HG03045 (cell line): ENCODE measurements around the gene RASA1.

Experiments used
- ATAC-seq: cut with Tn5 transposase; IDR thresholded peaks from one replicate; pipeline ENCODE4 v1.9.1; 2021; ENCODE audit warnings: mild to moderate bottlenecking, moderate library complexity; ENCODE audit not compliant: unreplicated experiment

Gene RASA1

DNA sequence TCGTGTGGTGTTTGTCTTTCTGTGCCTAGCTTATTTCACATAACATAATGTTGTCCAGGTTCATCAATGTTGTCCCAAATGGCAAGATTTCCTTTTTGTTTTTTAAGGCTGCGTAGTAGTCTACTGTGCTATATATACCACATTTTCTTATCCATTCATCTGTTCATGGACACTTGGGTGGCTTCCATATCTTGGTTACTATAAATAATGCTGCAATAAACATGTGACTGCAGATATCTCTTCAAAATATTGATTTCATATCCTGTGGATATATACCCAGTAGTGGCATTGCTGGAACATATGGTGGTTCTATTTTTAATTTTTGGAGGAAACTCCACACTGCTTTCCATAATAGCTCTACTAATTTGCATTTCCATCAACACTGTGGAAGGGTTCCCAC lies 170.5 kb downstream of the RASA1 start:
- ATAC-seq = no peak
